Peyer's patch (tissue), 4 donors: ENCODE measurements around the gene CXorf58.

ENCODE experiments used
- CTCF ChIP-seq, 6 experiments: fragments of 450-650 bp in 4 of 6; fragments of 200-600 bp in 2 of 6; sonication (generic) in 1 of 6; IDR thresholded peaks; one replicate each; pipeline ENCODE4 v1.5.1; 2017 to 2019; ENCODE audit warnings: antibody characterized with exemption in 6 of 6, mild to moderate bottlenecking in 3 of 6, moderate library complexity in 1 of 6
- POLR2A ChIP-seq, 2 donors: fragments of 450-650 bp; IDR thresholded peaks; one replicate each; pipeline ENCODE4 v1.5.1; 2017; ENCODE audit warnings: antibody characterized with exemption in 2 of 2, mild to moderate bottlenecking in 2 of 2, moderate library complexity in 2 of 2

DNA sequence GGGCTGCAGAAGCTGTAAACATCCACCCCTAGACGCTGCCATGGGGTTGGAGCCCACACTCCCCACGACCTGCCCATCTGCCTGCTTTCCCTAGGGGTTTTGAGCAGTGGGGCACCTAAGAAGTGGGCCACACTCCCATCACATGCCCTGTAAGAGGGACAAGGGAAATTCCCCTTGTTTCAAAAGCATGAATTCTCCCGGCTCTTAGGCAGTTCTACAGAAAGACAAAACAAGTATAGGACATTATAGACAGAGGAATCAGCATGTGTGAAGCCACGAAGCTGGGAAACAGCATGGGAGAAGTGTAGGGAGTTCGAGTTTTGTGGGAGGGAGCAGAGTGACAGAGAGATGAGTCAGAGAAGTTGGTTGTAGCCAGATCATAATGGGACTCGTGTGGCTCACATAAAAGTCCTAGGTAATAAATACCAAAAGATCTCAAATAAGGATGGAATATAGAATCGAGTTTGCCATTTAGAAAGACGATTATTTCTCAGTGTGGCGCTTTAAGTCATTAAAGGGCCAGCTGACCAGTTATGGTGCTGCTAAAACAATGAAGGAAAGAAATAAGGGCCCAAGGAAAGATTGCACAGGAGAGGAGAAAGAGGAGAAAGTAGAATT is 24.0 kb upstream of the CXorf58 start:
- TF ChIP-seq CTCF (IDR thresholded peaks at IDR 0.05) (no peak), POLR2A (IDR thresholded peaks at IDR 0.05) (no peak)
